Measurements from ENCODE around the gene ZSCAN22. TPM values are rescaled to one million over a fixed set of nuclear protein-coding genes. Genes with fewer than 3 reads are reported as not detected.

Gene ZSCAN22
- total RNA-seq, 1 experiment from 2014 or later: 4.6 TPM

GRCh38 chr19:58279042-58279924 is 47.5 kb upstream of the ZSCAN22 start:
- Histone ChIP-seq H3K4me2 (ENCODE audit: low read length) (peak overlapping the region; percentile 87), H2AFZ (ENCODE audit: low read depth, low read length, poor library complexity, severe bottlenecking) (no peak overlapping the region), H3K9me2 (ENCODE audit: insufficient read depth) (no peaks in the 10 kb centered on the region), H3K9ac (ENCODE audit: low read length) (peak overlapping the region; percentile 83), H3K27ac (ENCODE audit: low read depth, low read length) (peak overlapping the region; percentile 74), H3K27me3 (ENCODE audit: insufficient read depth, low read length) (no peaks in the 10 kb centered on the region), H3K79me2 (ENCODE audit: insufficient read depth, low read length) (peaks cover 40% of the 10 kb centered on the region), H3K36me3 (ENCODE audit: control insufficient read depth in 1 of 2, insufficient read depth in 2 of 2, low read length in 2 of 2) (peaks cover 2 to 17% of the 10 kb centered on the region in 2 experiments; a peak in 2 of 4 replicates), H3K9me3 (ENCODE audit: control insufficient read depth in 1 of 2, insufficient read depth in 1 of 2, low read depth in 1 of 2, low read length in 2 of 2) (peaks cover 0 to 11% of the 10 kb centered on the region in 2 experiments; a peak in 2 of 4 replicates), H3K4me3 (replicated peaks in 1 of 2; ENCODE audit: low read depth in 1 of 2, low read length in 2 of 2) (peak overlapping the region; percentile 81 to 83), H4K20me1 (ENCODE audit: insufficient read depth) (no peaks in the 10 kb centered on the region), H3K4me1 (ENCODE audit: control insufficient read depth in 1 of 2, insufficient read depth in 2 of 2, low read length in 2 of 2) (peaks cover 4 to 23% of the 10 kb centered on the region in 2 experiments; a peak in 3 of 4 replicates)
- ChIA-PET CTCF (no interaction called here), RAD21 (ENCODE audit: low non-redundant PET in 1 of 2, low total read pairs in 2 of 2, uncharacterized antibody in 2 of 2, unreplicated experiment in 2 of 2) (interaction anchor here in 1 of 2 experiments (0.8 kb wide), 1 partner anchor 83 kb away, joined by 9 read pairs; the partner anchor contains the start of gene ZNF497), POLR2A (interaction anchor here (1.5 kb wide), 1 partner anchor 96 kb away, joined by 4 read pairs; the partner anchor contains the start of gene ZNF274)
- TF ChIP-seq REST (IDR thresholded peaks at IDR 0.05; ENCODE audit: low read depth) (no peak), CTCF (IDR thresholded peaks at IDR 0.05 in 2 of 3, conservative IDR thresholded peaks at IDR 0.05 in 1 of 3; ENCODE audit: borderline replicate concordance in 1 of 3, insufficient read depth in 1 of 3, low read depth in 2 of 3, low read length in 2 of 3) (no peak), CEBPB (IDR thresholded peaks at IDR 0.05; ENCODE audit: low read depth) (no peak), CBX3 (IDR thresholded peaks at IDR 0.05; ENCODE audit: low read depth) (no peak), ZFX (IDR thresholded peaks at IDR 0.05) (no peak), MAX (IDR thresholded peaks at IDR 0.05) (peak; percentile 41), EZH2 (IDR thresholded peaks at IDR 0.05) (no peak), ATF3 (IDR thresholded peaks at IDR 0.05) (no peak), POLR2A (IDR thresholded peaks at IDR 0.05; ENCODE audit: borderline replicate concordance, extremely low read depth, insufficient read depth, insufficient read length) (peak; percentile 58)
- TSS peak; percentile 65 for BruUV-seq (replicated peaks)
- no peak for DNase-seq (ENCODE audit: low read depth, low spot score)
- ATAC-seq: peak; percentile 60
- intact Hi-C loops (cut with micrococcal nuclease): no loop called here
